ENCODE measurements around the gene UBTD1.

GRCh38 chr10:97566336-97566996 is 67.7 kb downstream of the UBTD1 start:
- TF ChIP-seq, protein P1, sequence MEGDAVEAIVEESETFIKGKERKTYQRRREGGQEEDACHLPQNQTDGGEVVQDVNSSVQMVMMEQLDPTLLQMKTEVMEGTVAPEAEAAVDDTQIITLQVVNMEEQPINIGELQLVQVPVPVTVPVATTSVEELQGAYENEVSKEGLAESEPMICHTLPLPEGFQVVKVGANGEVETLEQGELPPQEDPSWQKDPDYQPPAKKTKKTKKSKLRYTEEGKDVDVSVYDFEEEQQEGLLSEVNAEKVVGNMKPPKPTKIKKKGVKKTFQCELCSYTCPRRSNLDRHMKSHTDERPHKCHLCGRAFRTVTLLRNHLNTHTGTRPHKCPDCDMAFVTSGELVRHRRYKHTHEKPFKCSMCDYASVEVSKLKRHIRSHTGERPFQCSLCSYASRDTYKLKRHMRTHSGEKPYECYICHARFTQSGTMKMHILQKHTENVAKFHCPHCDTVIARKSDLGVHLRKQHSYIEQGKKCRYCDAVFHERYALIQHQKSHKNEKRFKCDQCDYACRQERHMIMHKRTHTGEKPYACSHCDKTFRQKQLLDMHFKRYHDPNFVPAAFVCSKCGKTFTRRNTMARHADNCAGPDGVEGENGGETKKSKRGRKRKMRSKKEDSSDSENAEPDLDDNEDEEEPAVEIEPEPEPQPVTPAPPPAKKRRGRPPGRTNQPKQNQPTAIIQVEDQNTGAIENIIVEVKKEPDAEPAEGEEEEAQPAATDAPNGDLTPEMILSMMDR (IDR thresholded peaks at IDR 0.05): no peak
- no peak for TF ChIP-seq EP300 (IDR thresholded peaks at IDR 0.05)
- no peak for TF ChIP-seq POLR2AphosphoS5 (IDR thresholded peaks at IDR 0.05)
- no peak for TF ChIP-seq POLR2A (IDR thresholded peaks at IDR 0.05)
